GM18951 (cell line): ENCODE data around the gene QRICH2.
"Not testable (repeated sequence)": the region's sequence is repeated elsewhere in the genome, so short reads cannot be mapped to it uniquely, and the experiment has no call there.

Source experiments
- POLR2A ChIP-seq: IDR thresholded peaks from 4 replicates; pipeline ENCODE4 v1.6.1; 2011; ENCODE audit warnings: mild to moderate bottlenecking; ENCODE audit not compliant: insufficient read length, insufficient read depth; ENCODE audit errors: extremely low read depth
- in situ Hi-C: fragments of 300-500 bp; cut with MboI; formaldehyde crosslinking; loops from one replicate; pipeline ENCODE4 v1.12.0; 2022; ENCODE audit warnings: low sequenced_read_pairs, mixed read lengths, inconsistent platforms; ENCODE audit not compliant: unreplicated experiment

The QRICH2 gene

DNA sequence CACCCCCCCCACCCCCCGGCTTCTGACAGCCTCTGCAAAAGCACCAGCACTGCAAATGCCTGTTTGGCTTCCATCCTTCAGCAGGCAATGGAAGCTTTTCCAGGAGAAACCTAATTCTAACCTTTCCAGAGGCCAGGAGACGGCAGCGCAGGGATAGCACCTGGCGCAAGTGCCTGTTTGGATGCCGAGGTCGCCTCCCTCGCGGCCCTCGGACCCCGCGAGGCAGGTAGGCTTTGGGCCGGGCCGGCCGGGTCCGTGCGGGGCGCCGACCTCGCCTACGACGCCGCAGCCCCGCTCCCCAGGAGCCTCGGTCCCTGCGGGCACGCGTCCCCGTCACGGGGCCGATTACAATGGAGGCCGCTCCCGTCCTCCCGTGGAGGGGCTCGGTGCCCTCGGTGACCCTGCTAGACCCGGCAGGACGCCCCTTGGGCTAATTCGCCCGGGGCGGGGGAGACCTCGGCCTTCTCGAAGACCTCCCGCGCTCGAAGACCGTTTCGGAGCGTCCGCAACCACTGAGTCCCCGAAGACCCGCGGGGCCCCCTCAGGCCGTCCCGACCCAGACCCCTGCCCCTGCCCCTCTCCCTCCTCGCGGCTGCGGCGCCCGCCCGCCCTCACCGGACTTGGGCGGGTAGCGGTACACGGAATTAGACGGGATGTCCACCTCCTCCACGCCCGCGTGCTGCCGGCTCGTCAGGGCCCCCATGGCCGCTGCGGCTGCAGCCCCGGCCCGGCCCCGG is 68.4 kb downstream of the QRICH2 start:
- in situ Hi-C loops: no loop called here
- TF ChIP-seq POLR2A: no peak

DNA sequence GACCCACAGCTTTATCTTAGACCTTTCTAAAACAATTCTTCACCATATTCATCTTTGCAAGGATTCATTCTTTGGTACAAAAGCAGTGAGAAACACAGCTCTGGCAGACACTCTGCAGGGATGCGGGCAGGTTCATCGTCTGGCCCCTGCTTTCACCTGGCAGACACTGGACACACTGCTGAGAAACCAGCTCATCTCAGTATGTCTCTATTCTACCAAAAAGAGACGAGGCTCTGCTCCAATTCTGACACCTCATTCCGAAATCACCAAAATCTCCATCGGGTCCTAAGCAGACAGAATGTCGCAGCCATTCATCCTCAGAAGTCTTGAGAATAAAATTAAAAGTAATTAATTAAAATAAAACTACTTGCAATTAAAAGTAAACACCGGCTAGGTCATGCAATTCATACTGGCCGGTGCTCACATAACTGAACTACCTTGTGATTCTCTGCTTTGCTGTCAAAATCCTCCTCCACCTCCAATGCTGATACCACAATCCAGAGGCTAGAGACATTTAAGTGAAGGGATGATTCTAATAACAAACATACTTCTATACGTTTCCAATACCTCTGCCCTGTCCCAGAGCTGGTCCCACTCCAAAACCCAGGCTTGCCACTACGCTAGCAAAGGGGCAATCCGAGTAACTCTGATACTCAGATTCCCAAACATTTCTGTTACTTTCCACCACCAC is 69.1 kb downstream of the QRICH2 start:
- in situ Hi-C loops: no loop called here
- no peak for TF ChIP-seq POLR2A

DNA sequence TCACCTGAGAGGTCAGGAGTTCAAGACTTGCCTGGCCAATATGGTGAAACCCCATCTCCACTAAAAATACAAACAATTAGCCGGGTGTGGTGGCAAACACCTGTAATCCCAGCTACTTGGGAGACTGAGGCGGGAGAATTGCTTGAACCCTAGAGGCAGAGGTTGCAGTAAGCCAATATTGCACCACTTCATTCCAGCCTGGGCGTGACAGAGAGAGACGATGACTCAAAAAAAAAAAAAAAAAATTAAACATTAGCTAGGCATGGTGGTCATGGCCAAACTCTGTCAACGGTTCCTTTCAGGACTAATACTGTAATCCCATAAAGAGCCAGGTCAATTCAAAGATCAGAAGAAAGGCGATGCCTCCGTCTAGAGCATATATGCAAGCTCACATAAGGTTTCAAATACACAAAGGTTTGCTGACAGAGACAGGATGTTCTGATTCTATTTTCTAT is 70.2 kb downstream of the QRICH2 start:
- in situ Hi-C loops: no loop called here
- TF ChIP-seq POLR2A: no peak

DNA sequence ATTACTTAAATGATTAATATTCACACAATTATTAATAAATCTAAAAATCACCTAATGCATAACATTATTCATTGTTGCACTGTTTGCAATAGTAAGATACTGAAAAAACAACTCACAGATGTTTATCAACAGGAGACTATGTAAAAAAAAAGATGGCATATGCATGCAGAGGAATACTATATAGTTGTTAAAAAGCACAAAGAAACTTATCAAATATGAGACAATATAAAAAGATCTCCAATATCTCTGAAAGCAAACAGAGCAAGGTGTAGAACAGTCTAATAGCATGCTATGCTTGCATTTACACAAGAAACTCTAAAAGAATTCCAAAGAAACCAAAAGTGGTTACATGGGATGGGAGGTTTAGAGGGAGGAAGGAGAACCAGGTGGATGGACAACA is 71.5 kb downstream of the QRICH2 start:
- in situ Hi-C loops: no loop called here
- no peak for TF ChIP-seq POLR2A

DNA sequence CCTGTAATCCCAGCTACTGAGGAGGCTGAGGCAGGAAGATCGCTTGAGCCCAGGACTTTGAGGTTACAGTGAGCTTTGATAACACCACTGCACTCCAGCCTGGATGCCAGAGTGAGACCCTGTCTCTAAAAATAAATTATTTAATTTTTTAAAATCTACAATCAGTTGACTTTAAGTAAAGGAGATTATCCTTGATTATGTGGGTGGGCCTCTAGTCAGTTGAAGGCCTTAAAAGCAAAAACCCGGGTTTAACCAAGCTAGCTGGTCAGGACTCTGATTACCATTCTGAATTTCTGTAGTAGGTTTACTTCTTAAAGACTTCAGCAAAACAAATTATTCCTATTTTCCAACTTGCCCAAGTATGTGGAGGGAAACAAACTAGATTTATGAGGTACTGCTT is 72.2 kb downstream of the QRICH2 start:
- in situ Hi-C loops: no loop called here
- TF ChIP-seq POLR2A: no peak

DNA sequence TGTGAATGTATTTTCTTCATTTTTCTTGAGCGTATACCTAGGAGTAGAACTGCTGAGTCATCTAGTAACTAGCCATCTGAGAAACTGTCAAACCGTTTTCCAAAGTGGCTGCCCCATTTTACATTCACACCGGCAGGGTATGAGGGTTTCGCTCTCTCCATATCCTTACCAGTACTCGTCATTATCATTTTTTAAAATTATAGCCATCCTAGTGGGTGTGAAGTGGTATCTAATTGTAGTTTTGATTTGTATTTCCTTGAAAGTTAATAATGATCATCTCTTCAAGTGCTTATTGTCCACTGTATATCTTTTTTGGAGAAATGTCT is 73.8 kb downstream of the QRICH2 start:
- no peak for TF ChIP-seq POLR2A
- in situ Hi-C loops: no loop called here

DNA sequence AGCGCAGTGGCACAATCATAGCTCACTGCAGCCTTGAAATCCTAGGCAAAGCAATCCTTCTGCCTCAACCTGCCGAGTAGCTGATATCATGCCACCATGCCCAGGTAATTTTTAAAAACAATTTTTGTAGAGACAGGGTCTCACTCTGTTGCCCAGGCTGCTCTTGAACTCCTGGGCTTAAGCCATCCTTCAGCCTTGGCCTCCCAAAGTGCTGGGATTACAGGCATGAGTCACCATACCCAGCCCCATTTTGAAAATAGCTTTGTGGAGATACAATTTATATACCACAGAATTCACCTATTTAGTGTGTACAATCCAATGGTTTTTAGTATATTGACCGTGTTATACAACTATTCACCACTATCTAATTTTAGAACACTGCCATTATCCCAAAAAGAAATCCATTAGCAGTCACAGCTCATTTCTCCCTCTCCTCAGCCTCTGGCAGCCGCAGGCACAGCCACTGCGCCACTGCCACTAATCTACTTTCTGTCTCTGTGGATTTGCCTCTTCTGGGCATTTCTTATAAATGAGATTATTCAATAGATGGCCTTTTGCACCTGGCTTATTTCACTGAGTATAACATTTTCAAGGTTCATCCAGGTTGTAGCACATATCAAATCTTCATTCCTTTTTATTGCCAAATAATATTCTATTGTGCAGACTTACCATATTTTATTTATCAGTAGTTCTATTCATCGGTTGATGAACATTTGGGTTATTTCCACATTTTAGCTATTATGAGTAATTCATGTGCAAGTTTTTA is 74.3 kb downstream of the QRICH2 start:
- TF ChIP-seq POLR2A: no peak
- in situ Hi-C loops: no loop called here

DNA sequence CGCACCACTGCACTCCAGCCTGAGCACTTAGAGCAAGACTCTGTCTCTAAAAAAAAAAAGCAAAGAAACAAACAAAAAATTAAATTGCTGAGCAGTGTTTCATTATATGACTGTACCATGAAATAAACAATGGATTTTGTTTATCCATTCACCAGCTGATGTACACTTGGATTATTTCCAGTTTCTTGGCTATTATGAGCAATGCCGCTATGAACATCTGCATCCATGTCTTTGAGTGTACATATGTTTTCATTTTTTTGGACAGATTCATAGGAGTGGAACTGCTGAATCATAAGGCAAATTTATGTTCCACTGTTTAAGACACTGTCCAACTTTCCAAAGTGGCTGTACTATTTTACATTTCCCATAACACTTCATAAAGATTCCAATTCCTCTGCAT is 75.7 kb downstream of the QRICH2 start:
- in situ Hi-C loops: no loop called here
- TF ChIP-seq POLR2A: no peak

DNA sequence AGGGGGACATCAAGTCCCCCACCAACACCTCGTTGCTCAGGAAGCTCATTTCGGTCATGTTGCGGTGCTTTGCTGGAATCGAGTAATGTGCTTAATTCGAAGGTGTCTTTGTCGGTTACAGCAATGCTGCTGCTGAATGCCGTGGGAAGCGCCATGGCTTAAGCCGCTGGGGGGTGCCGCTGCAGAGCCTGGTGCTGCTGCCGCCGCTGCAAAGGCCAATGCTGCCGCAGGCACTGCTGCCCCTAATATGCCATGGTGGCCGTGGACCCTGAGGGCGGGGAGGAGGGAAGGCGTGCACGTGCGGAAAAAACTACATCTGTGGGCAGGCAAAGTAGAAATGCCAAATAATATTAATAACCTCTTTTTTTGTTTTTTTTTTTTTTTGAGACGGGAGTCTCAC is 81.3 kb downstream of the QRICH2 start:
- in situ Hi-C loops: not testable (repeated sequence)

DNA sequence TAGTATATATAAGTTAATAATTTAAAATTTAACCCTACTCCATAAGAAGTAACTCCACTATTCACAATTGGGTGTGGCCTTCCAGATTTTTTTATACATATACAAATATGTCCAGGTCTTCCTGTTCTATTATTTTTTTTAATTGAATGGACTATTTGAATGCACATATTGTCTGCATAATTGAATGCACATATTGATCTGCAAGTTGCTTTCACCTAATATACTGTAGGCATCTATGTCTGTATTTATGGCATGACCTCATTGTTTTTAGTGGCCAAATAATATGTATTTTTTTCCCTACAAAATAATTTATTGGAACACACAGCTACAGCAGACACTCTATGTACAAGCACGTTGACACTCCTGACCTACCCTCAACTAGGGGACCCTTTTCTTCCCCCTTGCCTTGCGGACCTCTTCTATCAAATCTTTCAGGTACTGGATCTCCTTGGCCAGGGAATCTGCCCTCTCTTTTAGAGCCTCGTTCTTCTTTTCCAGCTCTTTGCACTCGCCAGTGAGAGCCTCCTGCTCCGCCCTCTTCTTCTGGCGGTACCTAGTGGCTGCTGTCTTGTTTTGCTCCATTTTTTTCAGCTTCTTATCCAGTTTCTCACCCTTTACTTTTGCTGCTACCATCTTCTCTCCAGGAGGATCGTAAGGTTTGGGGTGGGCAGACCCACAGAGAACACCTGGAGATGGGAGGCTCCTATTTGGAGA is 82.5 kb downstream of the QRICH2 start:
- in situ Hi-C loops: not testable (repeated sequence)
